Measurements from ENCODE around the gene TEKT3.

GRCh38 chr17:15349119-15349518 lies 7.7 kb upstream of the TEKT3 start:
- no peak for TF ChIP-seq CTCF (conservative IDR thresholded peaks at IDR 0.05; ENCODE audit: low read length)
- TF ChIP-seq EZH2phosphoT487 (IDR thresholded peaks at IDR 0.05; ENCODE audit: borderline replicate concordance, low read depth, low read length), result no peak
